Measurements from ENCODE around the gene NPPC. TPM values are rescaled to one million over a fixed set of nuclear protein-coding genes. Genes with fewer than 3 reads are reported as not detected.

NPPC gene
- total RNA-seq, 1 experiment from 2014 or later: not detected

DNA sequence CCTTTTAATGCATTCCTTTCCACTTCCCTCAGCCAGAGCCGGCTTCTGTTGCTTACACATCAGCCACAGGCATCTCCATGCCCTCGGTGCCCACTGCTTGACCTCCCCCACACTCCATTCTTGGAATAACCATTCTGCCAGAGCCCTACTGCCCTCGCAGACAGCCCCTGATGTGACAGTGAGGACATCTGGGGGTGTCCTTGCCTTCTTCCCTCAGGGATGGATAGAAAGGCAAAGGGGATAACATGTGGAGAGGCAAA is 6.4 kb upstream of the NPPC start:
- no peaks in the 10 kb centered on the region for H3K36me3 ChIP-seq
- no peak overlapping the region for H3K4me3 ChIP-seq
- H3K27ac ChIP-seq: no peak overlapping the region
- DNase-seq (ENCODE audit: low read depth in 1 of 2, low spot score in 2 of 2): peak in 1 of 2 experiments; percentile 36
- H3K27me3 ChIP-seq (replicated peaks): peaks cover 17% of the 10 kb centered on the region
- no peaks in the 10 kb centered on the region for H3K4me1 ChIP-seq (replicated peaks)
- no peaks in the 10 kb centered on the region for H3K9me3 ChIP-seq (replicated peaks)

DNA sequence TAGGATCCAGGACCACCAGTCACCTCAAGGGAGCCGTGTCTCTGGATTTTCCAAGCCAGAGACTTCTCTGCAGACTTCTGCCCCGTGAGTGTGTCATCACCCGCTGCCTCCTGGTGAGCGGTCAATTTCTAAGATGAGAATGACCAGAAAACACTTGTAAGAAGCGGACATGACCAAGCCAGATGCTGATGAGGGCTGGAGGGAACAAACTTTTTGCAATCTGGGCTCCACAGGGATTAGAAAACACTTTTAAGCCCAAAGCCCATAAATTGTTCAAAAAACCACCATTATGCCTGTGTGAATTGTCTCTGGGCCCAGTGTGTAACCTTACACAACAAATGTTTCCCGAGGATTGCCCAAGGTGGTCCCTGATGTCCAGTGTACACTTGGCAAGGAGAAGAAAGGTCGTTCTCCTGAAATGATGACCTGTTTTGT is 5.3 kb upstream of the NPPC start:
- H3K4me1 ChIP-seq (replicated peaks): peaks cover 3% of the 10 kb centered on the region
- peak in 1 of 2 experiments; percentile 11 for DNase-seq (ENCODE audit: low read depth in 1 of 2, low spot score in 2 of 2)
- no peaks in the 10 kb centered on the region; the same call in 1 of the 2 replicates for H3K9me3 ChIP-seq (replicated peaks)
- H3K27ac ChIP-seq: no peak overlapping the region
- peaks cover 28% of the 10 kb centered on the region for H3K27me3 ChIP-seq (replicated peaks)
- H3K4me3 ChIP-seq: no peak overlapping the region
- H3K36me3 ChIP-seq: no peaks in the 10 kb centered on the region

DNA sequence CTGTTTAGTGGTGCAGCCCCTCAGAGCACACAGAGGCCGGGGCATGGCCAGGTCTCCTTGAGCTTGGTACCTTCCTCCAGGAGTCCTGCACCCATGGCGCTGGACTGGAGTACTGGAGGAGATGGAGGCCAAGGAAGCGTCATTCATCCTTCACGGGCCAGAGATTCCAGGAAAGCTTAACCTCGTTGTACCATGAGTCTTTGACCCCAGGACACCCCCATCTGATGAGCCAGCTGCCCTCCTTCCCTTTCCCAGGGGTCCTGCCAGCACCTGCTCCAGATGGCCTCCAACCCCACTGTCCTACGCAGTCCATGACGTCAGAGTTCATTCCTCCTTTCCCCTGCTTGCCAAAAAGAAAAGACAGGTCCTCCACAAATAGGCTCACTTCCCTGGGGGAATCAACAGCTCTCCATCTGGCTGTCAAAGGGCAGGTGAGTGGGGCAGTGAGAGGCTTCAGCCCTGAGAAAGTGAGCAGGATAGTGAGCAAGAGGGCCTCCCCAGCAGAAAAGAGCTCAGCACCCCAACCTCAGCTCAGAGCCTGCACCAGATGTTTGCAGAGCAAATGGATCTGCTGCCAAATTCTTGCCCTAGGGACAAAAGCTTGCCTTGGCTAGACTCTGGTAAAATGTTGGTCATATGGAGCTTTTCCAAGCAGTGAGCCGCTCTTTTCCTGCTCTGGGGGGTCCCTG is 4.5 kb upstream of the NPPC start:
- peak in 1 of 2 experiments; percentile 16 for DNase-seq (ENCODE audit: low read depth in 1 of 2, low spot score in 2 of 2)
- Histone ChIP-seq H3K27me3 (replicated peaks) (peaks cover 36% of the 10 kb centered on the region), H3K27ac (no peak overlapping the region), H3K4me1 (replicated peaks) (peaks cover 11% of the 10 kb centered on the region), H3K4me3 (no peak overlapping the region), H3K36me3 (no peaks in the 10 kb centered on the region), H3K9me3 (replicated peaks) (no peaks in the 10 kb centered on the region; the same call in 1 of the 2 replicates)

DNA sequence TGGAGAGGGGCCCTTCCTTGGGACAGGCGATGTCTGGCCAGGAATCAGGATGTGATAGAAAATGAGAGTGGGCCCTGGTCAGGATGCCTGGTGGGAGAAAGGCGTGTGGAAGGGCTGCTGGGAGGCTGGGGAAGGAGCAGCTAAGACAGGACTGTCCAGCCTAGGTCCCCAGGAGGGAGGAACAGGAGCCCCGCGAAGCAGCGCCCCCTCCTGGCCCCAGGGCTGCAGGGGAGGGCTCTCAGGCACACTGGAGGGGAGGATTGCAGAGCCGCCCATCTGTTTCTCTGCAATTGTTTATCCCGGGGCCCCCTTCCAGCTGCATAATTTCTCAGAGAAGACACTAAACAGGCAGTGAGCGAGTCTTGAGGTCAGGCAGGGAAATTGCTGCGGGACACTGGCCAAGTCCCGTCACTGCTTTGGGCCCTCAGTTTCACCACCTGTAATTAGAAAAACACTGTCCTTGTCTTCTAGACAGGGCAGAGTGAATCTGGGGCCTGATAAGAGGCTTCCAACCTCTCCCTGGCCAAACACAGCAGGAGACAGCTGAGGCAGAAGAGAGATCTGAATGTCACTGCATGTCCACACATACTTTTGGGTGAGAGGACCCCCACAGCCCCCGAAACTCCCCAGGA is 3.9 kb upstream of the NPPC start:
- DNase-seq (ENCODE audit: low read depth in 1 of 2, low spot score in 2 of 2): peak in 1 of 2 experiments; percentile 46
- no peaks in the 10 kb centered on the region; the same call in 1 of the 2 replicates for H3K9me3 ChIP-seq (replicated peaks)
- peaks cover 43% of the 10 kb centered on the region for H3K27me3 ChIP-seq (replicated peaks)
- H3K4me3 ChIP-seq: no peak overlapping the region
- no peaks in the 10 kb centered on the region for H3K36me3 ChIP-seq
- no peak overlapping the region for H3K27ac ChIP-seq
- H3K4me1 ChIP-seq (replicated peaks): peaks cover 16% of the 10 kb centered on the region

DNA sequence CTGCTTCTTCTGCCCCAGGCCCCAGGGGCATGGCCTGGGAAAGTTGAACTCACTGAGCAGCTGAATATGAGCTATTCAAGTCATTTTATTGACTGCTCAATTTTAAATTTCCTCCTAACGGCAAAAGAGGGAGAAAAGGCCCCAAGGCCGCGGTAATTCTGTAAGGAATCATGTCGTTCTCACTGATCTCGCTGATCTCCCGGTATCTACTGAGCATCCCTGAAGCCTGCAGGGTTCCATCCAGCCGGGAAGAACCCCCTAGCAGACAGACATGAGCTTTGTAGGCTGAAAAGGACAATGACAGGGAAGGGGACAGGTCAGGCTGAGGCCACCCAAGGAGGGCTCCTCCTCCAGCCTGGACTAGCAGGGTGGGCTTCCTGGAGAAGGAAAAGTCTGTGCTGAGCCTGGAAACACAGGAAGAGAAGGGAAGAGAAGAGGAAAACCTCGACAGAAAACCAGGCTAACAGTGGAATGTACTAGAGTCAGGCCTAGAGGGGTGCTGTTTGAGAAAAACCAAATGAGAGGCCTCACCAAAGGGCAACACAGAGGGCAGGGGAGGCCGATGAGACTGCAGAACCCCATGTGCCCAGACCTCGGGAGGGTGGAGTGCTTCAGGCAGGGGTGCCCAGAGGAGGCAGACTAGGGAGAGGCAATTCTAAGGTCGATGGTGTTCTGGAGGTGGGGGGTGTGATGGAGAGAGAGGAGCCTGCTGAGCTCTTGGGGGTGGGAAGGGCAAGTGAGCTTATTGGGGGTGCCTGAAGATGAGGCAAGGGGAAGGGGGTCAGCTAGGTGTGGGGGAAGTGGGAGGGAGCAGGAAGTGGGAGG is 2.9 kb upstream of the NPPC start:
- H3K27me3 ChIP-seq (replicated peaks): peaks cover 51% of the 10 kb centered on the region
- peaks cover 16% of the 10 kb centered on the region for H3K4me1 ChIP-seq (replicated peaks)
- no peaks in the 10 kb centered on the region for H3K36me3 ChIP-seq
- H3K27ac ChIP-seq: no peak overlapping the region
- H3K4me3 ChIP-seq: no peak overlapping the region
- no peaks in the 10 kb centered on the region; the same call in 1 of the 2 replicates for H3K9me3 ChIP-seq (replicated peaks)
- DNase-seq (ENCODE audit: low read depth in 1 of 2, low spot score in 2 of 2): peak in 1 of 2 experiments; percentile 23

DNA sequence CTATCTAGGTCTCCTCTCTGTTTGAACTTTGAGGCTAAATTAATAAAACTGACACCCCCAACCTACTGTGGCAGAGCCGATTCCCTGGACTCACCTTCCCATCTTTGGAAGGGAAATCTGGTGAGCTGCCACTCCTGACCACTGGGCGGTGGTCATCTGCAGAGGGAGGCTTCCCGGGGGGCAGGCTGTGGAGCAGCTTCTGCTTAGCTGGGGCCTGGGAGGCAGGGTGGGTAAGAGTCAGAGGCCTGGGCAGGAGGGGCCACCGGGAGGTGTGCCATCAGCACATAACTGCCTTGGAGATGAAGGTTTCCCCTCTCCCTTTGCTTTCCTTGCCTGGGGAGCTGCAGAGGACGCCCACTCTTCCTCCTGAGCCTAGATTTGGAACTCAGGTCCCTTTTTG is 2.3 kb upstream of the NPPC start:
- H3K4me3 ChIP-seq: no peak overlapping the region
- DNase-seq (ENCODE audit: low read depth in 1 of 2, low spot score in 2 of 2): peak in 1 of 2 experiments; percentile 40
- H3K36me3 ChIP-seq: no peaks in the 10 kb centered on the region
- H3K9me3 ChIP-seq (replicated peaks): no peaks in the 10 kb centered on the region; the same call in 1 of the 2 replicates
- H3K27me3 ChIP-seq (replicated peaks): peaks cover 51% of the 10 kb centered on the region
- H3K4me1 ChIP-seq (replicated peaks): peaks cover 16% of the 10 kb centered on the region
- no peak overlapping the region for H3K27ac ChIP-seq

DNA sequence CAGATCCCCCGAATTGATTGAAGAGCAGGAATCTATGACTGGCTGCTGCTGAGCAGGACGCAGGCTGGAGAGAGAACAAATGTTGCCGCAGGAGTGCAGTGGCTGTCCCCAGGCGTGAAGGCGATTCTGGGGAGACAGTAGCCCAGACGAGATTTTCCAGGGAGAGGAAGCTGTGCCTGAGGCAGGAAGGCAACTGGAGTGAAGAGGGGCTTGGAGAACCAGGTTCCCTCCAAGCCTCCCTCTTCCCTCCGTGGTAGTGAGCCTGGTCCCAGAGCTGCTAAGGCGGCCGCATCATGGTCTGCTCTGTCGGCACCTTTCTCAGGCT is 1.3 kb upstream of the NPPC start:
- Histone ChIP-seq H3K4me3 (no peak overlapping the region), H3K27ac (no peak overlapping the region), H3K36me3 (no peaks in the 10 kb centered on the region), H3K9me3 (replicated peaks) (no peaks in the 10 kb centered on the region; the same call in 1 of the 2 replicates), H3K4me1 (replicated peaks) (peaks cover 16% of the 10 kb centered on the region), H3K27me3 (replicated peaks) (peaks cover 57% of the 10 kb centered on the region)
- DNase-seq (ENCODE audit: low read depth in 1 of 2, low spot score in 2 of 2): peak in 1 of 2 experiments; percentile 34

DNA sequence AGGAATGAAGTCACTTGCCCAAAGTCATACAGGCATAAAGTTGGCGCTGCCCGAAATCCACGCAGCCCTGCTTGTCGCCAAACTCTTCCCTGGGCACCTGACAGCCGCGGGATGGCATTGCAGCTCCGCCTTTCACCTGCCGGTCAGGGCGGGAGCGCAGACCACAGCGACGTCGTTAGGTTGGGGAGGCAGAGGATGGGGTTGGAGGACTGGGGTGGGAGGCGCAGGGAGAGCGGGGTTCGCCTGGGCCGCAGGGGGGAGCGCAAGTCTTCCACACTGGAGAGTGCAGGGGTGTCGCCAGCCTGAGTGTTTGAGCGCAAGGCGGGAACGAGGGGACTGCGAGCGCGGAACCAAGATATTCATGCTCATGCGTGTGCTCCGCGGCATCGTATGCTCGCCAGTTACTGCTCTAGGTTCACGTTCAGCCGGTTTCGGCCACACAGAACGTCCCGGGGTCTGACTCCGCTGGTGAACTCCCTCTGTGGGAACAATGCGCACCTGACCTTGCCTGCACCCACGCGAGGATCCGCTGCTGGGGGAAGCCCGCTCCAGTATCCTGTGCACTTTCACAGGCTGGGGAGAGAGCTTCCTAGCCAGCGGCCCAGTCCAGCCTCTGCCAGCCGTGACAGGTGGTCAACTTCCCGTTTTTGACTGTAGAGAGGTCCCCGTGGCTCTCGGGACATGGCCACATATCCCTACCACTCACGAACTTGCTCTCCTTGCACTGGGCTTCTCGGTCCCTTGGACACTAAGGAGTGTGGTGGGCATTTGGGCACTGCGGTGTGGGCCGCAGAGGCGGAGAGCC is 767 bp upstream of the NPPC start:
- Histone ChIP-seq H3K4me1 (replicated peaks) (peaks cover 16% of the 10 kb centered on the region), H3K9me3 (replicated peaks) (no peaks in the 10 kb centered on the region; the same call in 1 of the 2 replicates), H3K36me3 (no peaks in the 10 kb centered on the region), H3K4me3 (no peak overlapping the region), H3K27me3 (replicated peaks) (peaks cover 57% of the 10 kb centered on the region), H3K27ac (no peak overlapping the region)
- peak in 1 of 2 experiments; percentile 19 for DNase-seq (ENCODE audit: low read depth in 1 of 2, low spot score in 2 of 2)

DNA sequence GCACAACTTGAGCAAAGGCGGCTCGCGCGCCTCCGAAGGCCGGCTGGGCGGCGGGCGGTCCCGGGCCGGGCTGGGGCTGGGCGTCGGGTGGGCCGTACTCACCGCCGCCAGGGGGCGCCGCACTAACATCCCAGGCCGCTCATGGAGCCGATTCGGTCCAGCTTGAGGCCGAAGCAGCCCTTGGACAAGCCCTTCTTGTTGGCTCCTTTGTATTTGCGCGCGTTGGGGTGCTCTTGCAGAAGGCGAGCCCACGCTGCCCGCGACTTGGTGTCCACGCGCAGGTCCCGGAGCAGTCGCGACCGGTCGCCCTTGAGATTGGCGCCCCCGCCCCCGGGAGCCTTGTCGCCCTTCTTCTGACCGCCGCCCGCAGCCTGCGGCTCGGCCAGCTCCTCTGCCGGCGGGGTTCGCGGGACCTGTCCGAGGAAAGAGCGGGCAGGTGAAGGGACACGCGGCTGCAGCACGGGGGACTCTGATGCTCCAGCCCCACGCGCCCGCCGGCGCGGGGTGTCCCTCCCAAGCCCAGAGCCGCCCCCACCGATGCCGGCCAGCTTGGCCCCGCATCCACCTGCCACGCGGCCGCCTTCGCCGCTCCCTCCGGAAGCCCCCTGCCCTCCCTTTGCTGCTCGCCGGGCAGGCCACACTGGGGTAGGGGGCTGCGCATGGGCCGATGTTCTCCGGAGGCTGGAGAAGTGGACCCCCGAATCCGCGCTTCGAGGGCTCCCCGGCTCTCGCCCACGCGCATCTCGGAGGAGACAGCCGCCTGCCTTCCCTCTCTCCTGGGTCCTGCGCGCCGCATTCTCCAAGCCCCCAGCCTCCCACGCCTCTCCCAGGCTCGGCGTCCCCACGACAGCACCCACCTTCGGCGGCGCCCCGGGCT is 655 bp downstream of the NPPC start:
- Histone ChIP-seq H3K36me3 (no peaks in the 10 kb centered on the region), H3K4me3 (0 out of 2 replicates have a peak overlapping the region, but pooled peaks have one; percentile 12), H3K4me1 (replicated peaks) (peaks cover 16% of the 10 kb centered on the region), H3K9me3 (replicated peaks) (no peaks in the 10 kb centered on the region; the same call in 1 of the 2 replicates), H3K27ac (no peak overlapping the region), H3K27me3 (replicated peaks) (peaks cover 69% of the 10 kb centered on the region)
- DNase-seq (ENCODE audit: low read depth in 1 of 2, low spot score in 2 of 2): peak; percentile 68 to 79

DNA sequence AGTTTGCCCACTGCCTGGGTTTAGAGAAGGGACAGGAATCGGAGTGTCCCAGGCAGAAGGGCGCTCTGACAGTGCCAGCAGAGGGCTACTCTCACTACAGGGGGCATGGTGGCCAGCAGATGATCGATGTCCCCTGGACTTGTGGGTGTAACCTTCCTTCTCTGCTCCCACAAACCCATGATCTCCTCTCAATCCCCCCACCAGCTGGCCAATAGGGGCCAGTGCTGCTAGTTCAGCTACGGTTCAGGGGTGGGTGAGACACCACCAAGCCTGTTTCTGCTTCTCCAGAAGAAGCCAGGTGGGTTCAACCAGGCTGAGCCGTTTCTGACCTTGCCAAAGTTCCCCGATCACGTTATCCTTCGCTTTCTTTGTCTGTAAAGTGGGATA is 1.3 kb downstream of the NPPC start:
- Histone ChIP-seq H3K36me3 (no peaks in the 10 kb centered on the region), H3K27me3 (replicated peaks) (peaks cover 67% of the 10 kb centered on the region), H3K4me1 (replicated peaks) (peaks cover 16% of the 10 kb centered on the region), H3K4me3 (no peak overlapping the region), H3K27ac (no peak overlapping the region), H3K9me3 (replicated peaks) (no peaks in the 10 kb centered on the region; the same call in 1 of the 2 replicates)
- DNase-seq (ENCODE audit: low read depth in 1 of 2, low spot score in 2 of 2): no peak

DNA sequence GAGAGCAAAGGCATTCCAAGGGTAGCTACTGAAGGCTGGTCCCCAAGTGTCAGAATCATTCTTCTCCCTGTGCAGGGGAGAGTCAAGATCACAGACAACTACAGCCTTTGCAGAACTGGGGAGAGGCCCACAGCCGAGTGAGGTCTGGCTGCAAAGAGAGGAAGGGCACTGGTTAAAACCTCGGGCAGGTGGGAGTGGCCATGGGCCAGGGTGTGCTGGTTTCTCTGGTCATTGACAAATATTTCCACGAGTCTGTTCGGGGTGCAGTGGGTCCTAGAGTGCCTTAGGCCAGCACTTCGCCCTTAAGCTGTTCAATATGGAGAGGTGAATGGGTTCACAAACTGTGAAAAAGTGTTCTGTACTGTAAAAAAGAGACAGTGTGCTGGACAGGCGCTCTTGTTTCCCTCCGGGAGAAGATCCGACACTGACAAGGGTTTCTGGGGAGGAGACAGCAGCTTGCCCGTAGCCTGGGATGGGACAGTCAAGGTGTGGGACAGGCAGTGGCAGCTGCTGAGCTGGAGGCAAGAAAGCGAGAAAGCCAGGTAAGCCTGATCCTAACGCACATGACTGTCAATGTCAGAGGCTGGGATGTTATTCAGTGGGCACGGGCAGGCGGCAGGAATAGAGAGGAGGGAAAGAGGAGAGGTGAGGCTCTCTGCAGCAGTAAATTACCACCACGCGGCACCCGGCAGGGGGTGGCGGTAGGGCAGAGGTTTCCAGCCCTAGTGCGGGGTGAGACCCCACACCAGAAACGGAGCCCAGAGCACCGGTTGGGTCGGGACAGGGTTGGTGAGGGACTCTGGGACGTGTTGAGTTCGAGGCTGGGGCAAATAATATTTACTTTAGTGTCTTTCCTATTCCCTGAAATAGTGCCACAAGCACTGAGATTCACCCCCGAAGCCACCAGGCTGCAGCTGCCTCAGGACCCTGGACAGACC is 2.0 kb downstream of the NPPC start:
- Histone ChIP-seq H3K36me3 (no peaks in the 10 kb centered on the region), H3K4me3 (no peak overlapping the region), H3K27ac (no peak overlapping the region), H3K27me3 (replicated peaks) (peaks cover 67% of the 10 kb centered on the region), H3K4me1 (replicated peaks) (peaks cover 16% of the 10 kb centered on the region), H3K9me3 (replicated peaks) (no peaks in the 10 kb centered on the region; the same call in 1 of the 2 replicates)
- DNase-seq (ENCODE audit: low read depth in 1 of 2, low spot score in 2 of 2): no peak

DNA sequence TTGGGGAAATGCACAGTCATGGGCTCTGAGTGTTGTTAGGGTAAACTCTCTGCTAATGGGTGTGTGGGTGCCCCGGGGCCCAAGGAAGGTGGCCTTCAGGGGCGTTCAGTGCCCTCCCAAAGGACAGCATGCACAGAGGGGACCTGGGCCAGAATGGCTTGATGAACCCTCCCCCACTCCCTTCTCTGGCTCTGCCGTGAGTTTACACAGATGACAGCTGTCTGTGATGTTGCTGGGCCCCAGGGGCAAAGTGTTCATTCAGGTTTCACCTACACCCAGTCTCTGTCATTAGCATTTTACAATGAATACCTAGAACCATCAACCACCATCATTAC is 3.2 kb downstream of the NPPC start:
- no peak overlapping the region for H3K27ac ChIP-seq
- H3K4me3 ChIP-seq: no peak overlapping the region
- H3K36me3 ChIP-seq: no peaks in the 10 kb centered on the region
- DNase-seq (ENCODE audit: low read depth in 1 of 2, low spot score in 2 of 2): no peak
- H3K27me3 ChIP-seq (replicated peaks): peaks cover 56% of the 10 kb centered on the region
- peaks cover 16% of the 10 kb centered on the region for H3K4me1 ChIP-seq (replicated peaks)
- no peaks in the 10 kb centered on the region; the same call in 1 of the 2 replicates for H3K9me3 ChIP-seq (replicated peaks)

All from SJSA1 (cell line).